ENCODE measurements around the gene STOML2. TPM values are rescaled to one million over a fixed set of nuclear protein-coding genes. Genes with fewer than 3 reads are reported as not detected.

Gene STOML2
- total and polyA plus RNA-seq, 9 of the 15 experiments (the other 6 are each of a cell fraction or from before 2014, with no cell fraction given) = 110 to 220 (median 174) TPM

DNA sequence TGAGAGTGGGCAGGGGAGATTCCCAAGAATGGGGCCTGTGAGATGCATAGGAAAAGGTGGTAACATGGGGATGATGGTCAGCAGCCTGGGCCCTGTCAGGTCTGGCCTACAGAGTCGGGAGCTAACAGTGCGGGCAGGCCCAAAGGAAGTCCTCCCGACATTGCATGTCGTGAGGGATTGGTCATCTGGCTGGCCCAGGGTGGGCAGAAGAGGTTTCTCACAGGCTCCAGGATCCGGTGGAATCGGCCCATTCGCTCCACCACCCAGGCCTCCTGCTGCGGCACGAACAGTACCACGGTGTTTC is 514 bp downstream of the STOML2 start:
- Histone ChIP-seq H3K36me3 (ENCODE audit: control insufficient read depth, insufficient read depth, low read length) (peaks cover 49% of the 10 kb centered on the region; the same call in 2 of the 3 replicates), H3K4me3 (peak overlapping the region; percentile 77), H4K20me1 (replicated peaks; ENCODE audit: control insufficient read depth, insufficient read depth, low read length) (no peaks in the 10 kb centered on the region), H3K9me1 (ENCODE audit: control insufficient read depth, insufficient read depth, low read length) (no peaks in the 10 kb centered on the region), H3K79me2 (ENCODE audit: control insufficient read depth, insufficient read depth, low read length) (peaks cover 24% of the 10 kb centered on the region), H3K9me3 (replicated peaks; ENCODE audit: control insufficient read depth, insufficient read depth, low read depth, low read length) (no peaks in the 10 kb centered on the region), H3K27ac (ENCODE audit: extremely low read depth, low read depth, low read length) (peak overlapping the region; percentile 89), H3K9ac (ENCODE audit: insufficient read depth in 1 of 2, low read depth in 2 of 2, low read length in 2 of 2) (peak overlapping the region; percentile 93 to 98), H3K4me1 (replicated peaks in 1 of 2; ENCODE audit: control insufficient read depth in 2 of 2, insufficient read depth in 2 of 2, low read length in 2 of 2) (peaks cover 12 to 14% of the 10 kb centered on the region in 2 experiments; a peak in 4 of 5 replicates), H2AFZ (ENCODE audit: low read depth, low read length) (peak overlapping the region; percentile 92), H3K27me3 (ENCODE audit: control insufficient read depth in 2 of 2, insufficient read depth in 2 of 2, low read length in 2 of 2) (no peaks in the 10 kb centered on the region), H3K4me2 (ENCODE audit: insufficient read depth, low read length) (peak overlapping the region; percentile 96)
- no TSS peak for BruUV-seq (replicated peaks)
- no peak for TF ChIP-seq BACH1 (tag; IDR thresholded peaks at IDR 0.05)
- no peak for TF ChIP-seq HSF4 (CRISPR knock-in tag; IDR thresholded peaks at IDR 0.05; ENCODE audit: borderline replicate concordance)
- no peak for TF ChIP-seq ZNF23 (CRISPR knock-in tag; IDR thresholded peaks at IDR 0.05)
- TF ChIP-seq MBD2 (IDR thresholded peaks at IDR 0.05; ENCODE audit: borderline replicate concordance, low read depth) = no peak
- TF ChIP-seq ZNF436 (CRISPR knock-in tag; IDR thresholded peaks at IDR 0.05) = no peak
- no peak for TF ChIP-seq ZNF407 (IDR thresholded peaks at IDR 0.05; ENCODE audit: low read depth)
- TF ChIP-seq GTF2E2 (tag; IDR thresholded peaks at IDR 0.05) = 0 out of 2 replicates have a peak, but pooled peaks have one; percentile 6
- TF ChIP-seq DNMT1 (IDR thresholded peaks at IDR 0.05) = no peak
- no peak for TF ChIP-seq MTA1 (IDR thresholded peaks at IDR 0.05; ENCODE audit: borderline replicate concordance)
- peak; percentile 72 for TF ChIP-seq ZFX (CRISPR knock-in tag; IDR thresholded peaks at IDR 0.05)
- TF ChIP-seq FOXO4 (CRISPR knock-in tag; IDR thresholded peaks at IDR 0.05) = no peak
- TF ChIP-seq RNF2 (IDR thresholded peaks at IDR 0.05) = no peak
- no peak for TF ChIP-seq ASH1L (IDR thresholded peaks at IDR 0.05; ENCODE audit: borderline replicate concordance, low read depth, partially characterized antibody)
- peak in 1 of 4 experiments; percentile 19 for DNase-seq (ENCODE audit: extremely low read depth in 1 of 4, low spot score in 3 of 4)
- 0% methylated on average over 9 of the region's 10 CpGs for WGBS (ENCODE audit: insufficient coverage, low coverage, missing lambda C conversion rate)
- ChIA-PET CTCF (ENCODE audit: low intra/inter-chr PET ratio) (no interaction called here), POLR2A (interaction anchor here (0.7 to 1.7 kb wide), 4 partner anchors 10 to 22 kb away, joined by 3 to 5 read pairs (median 4); partner anchors contain the start of gene FANCG)
- in situ Hi-C loops (cut with MboI) (no loop called here), intact Hi-C loops (cut with micrococcal nuclease) (no loop called here)
- FAIRE-seq = no peak
- peak; percentile 52 for ATAC-seq
